Progenitor cell of endocrine pancreas (in vitro differentiated cells): ENCODE measurements around the gene ZNF783. TPM values are rescaled to one million over a fixed set of nuclear protein-coding genes. Genes with fewer than 3 reads are reported as not detected.

ENCODE experiments used
- DNase-seq: peaks from one replicate; pipeline ENCODE4 v3.0.0; 2021; ENCODE audit warnings: low spot score; ENCODE audit not compliant: unreplicated experiment
- H3K27ac Mint-ChIP-seq: 2 replicates; pipeline ENCODE4 v1.8.0; 2021; ENCODE audit warnings: mild to moderate bottlenecking, moderate library complexity, mixed read lengths
- H3K27me3 Mint-ChIP-seq: 2 replicates; pipeline ENCODE4 v1.8.0; 2021; ENCODE audit warnings: mixed read lengths
- H3K36me3 Mint-ChIP-seq: 2 replicates; pipeline ENCODE4 v1.8.0; 2022; ENCODE audit warnings: mixed read lengths; ENCODE audit not compliant: insufficient read depth
- H3K4me1 Mint-ChIP-seq: 2 replicates; pipeline ENCODE4 v1.8.0; 2021; ENCODE audit warnings: low read depth, mixed read lengths
- H3K4me3 Mint-ChIP-seq: 2 replicates; pipeline ENCODE4 v1.8.0; 2021; ENCODE audit warnings: low read depth, mild to moderate bottlenecking, moderate library complexity, mixed read lengths
- H3K9me3 Mint-ChIP-seq: 2 replicates; pipeline ENCODE4 v1.8.0; 2021; ENCODE audit warnings: low read depth, mixed read lengths
- CTCF ChIP-seq: fragments of 200-600 bp; sonication (generic); IDR thresholded peaks from one replicate; pipeline ENCODE4 v1.5.0; 2021; ENCODE audit warnings: antibody characterized with exemption, mild to moderate bottlenecking; ENCODE audit not compliant: unreplicated experiment
- total RNA-seq: library from RNA; stranded (reverse); gene quantifications from 2 replicates; pipeline ENCODE4 v1.2.1, GENCODE V29; 2021

The ZNF783 gene
- total RNA-seq, 1 donor from 2014 or later = 18.5 TPM

- Mint-ChIP-seq H3K4me1 (peaks cover 1% of the 10 kb centered on the region), H3K27ac (no peak overlapping the region), H3K27me3 (peaks cover 9% of the 10 kb centered on the region), H3K9me3 (no peaks in the 10 kb centered on the region), H3K36me3 (peaks cover 5% of the 10 kb centered on the region), H3K4me3 (no peak overlapping the region)
- no peak for TF ChIP-seq CTCF
- no peak for DNase-seq
Observed at GRCh38 chr7:149286811-149287400, 24.9 kb downstream of the ZNF783 start.

- no peak for DNase-seq
- H3K4me1 Mint-ChIP-seq = peaks cover 1% of the 10 kb centered on the region
- peaks cover under 1% of the 10 kb centered on the region for H3K36me3 Mint-ChIP-seq
- H3K27ac Mint-ChIP-seq = no peak overlapping the region
- H3K4me3 Mint-ChIP-seq = no peak overlapping the region
- no peak for TF ChIP-seq CTCF
- peaks cover 9% of the 10 kb centered on the region for H3K27me3 Mint-ChIP-seq
- no peaks in the 10 kb centered on the region for H3K9me3 Mint-ChIP-seq
Observed at GRCh38 chr7:149287622-149288021, 25.6 kb downstream of the ZNF783 start.

GRCh38 chr7:149289262-149289661 lies 27.3 kb downstream of the ZNF783 start:
- H3K9me3 Mint-ChIP-seq = no peaks in the 10 kb centered on the region
- peaks cover 9% of the 10 kb centered on the region for H3K27me3 Mint-ChIP-seq
- H3K36me3 Mint-ChIP-seq = no peaks in the 10 kb centered on the region
- peaks cover 1% of the 10 kb centered on the region for H3K4me1 Mint-ChIP-seq
- H3K4me3 Mint-ChIP-seq = no peak overlapping the region
- no peak for TF ChIP-seq CTCF
- DNase-seq = no peak
- H3K27ac Mint-ChIP-seq = no peak overlapping the region

DNA sequence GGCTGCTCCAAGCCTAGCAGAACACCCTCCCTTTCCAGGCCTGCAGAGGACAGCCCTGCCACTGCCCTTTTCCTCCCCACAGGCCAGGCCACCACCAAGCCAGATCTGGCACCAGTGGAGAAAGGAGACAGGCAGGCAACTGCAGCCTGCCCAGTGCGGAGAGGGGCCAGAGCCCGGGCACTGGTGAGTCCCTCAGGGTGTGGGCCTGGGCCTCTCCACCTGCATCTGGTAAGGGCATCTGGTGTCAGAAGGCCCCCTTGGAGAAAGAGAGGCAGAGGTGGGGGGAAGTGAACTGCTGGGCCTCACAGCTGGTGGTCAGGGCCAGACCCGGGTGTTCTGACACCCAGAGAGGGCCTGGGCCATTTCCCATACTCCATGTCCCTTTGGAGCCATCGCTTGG lies 27.9 kb downstream of the ZNF783 start:
- Mint-ChIP-seq H3K36me3 (no peaks in the 10 kb centered on the region), H3K9me3 (no peaks in the 10 kb centered on the region), H3K27ac (no peak overlapping the region), H3K4me3 (no peak overlapping the region), H3K4me1 (peaks cover 1% of the 10 kb centered on the region), H3K27me3 (peaks cover 9% of the 10 kb centered on the region)
- DNase-seq = no peak
- no peak for TF ChIP-seq CTCF

- Mint-ChIP-seq H3K36me3 (no peaks in the 10 kb centered on the region), H3K4me3 (no peak overlapping the region), H3K4me1 (no peaks in the 10 kb centered on the region), H3K27me3 (peaks cover 1% of the 10 kb centered on the region), H3K9me3 (no peaks in the 10 kb centered on the region), H3K27ac (no peak overlapping the region)
- no peak for DNase-seq
- TF ChIP-seq CTCF = no peak
Observed at GRCh38 chr7:149291036-149291780, 29.2 kb downstream of the ZNF783 start.
